Omental fat pad (tissue), 4 donors: ENCODE results near the gene F8. TPM values are rescaled to one million over a fixed set of nuclear protein-coding genes. Genes with fewer than 3 reads are reported as not detected.
"Not testable (repeated sequence)": the region's sequence is repeated elsewhere in the genome, so short reads cannot be mapped to it uniquely, and the experiment has no call there.

Source experiments
- ATAC-seq: fragments of 150-250 bp; one replicate; pipeline ENCODE4 v1.9.1; 2016; ENCODE audit warnings: mild to moderate bottlenecking, moderate library complexity; ENCODE audit not compliant: low FRiP score
- DNase-seq: peaks from one replicate; pipeline ENCODE4 v3.0.0-alpha.2; 2019; ENCODE audit warnings: low spot score
- CTCF ChIP-seq, 3 donors: fragments of 450-650 bp; IDR thresholded peaks; one replicate each; pipeline ENCODE4 v1.5.1; 2016 to 2017; ENCODE audit warnings: antibody characterized with exemption in 3 of 3, mild to moderate bottlenecking in 3 of 3, moderate library complexity in 2 of 3
- total RNA-seq, 4 donors: library from RNA; depleted of rRNA; stranded (reverse); fragments of >200 nt; gene quantifications; one replicate each; pipeline ENCODE4 v1.1.0, GENCODE V29; 2016

Gene F8
- total RNA-seq, 4 donors from 2014 or later, result 18.2 to 184 (median 26.2) TPM

- no peak for TF ChIP-seq CTCF (IDR thresholded peaks at IDR 0.05)
- DNase-seq (no peak), ATAC-seq (no peak)
Observed at GRCh38 chrX:155023907-155024833, 1.6 kb upstream of the F8 start.

- no peak for DNase-seq
- ATAC-seq, result no peak
- no peak for TF ChIP-seq CTCF (IDR thresholded peaks at IDR 0.05)
Observed at GRCh38 chrX:155020591-155020990, 1.9 kb downstream of the F8 start.

- no peak for TF ChIP-seq CTCF (IDR thresholded peaks at IDR 0.05)
- ATAC-seq (no peak), DNase-seq (no peak)
Observed at GRCh38 chrX:155009994-155010472, 12.5 kb downstream of the F8 start.

GRCh38 chrX:155008578-155008977 is 13.9 kb downstream of the F8 start:
- DNase-seq, ATAC-seq: not testable (repeated sequence)

- not testable (repeated sequence) for ATAC-seq, DNase-seq
Observed at GRCh38 chrX:155006913-155007671, 15.4 kb downstream of the F8 start.

GRCh38 chrX:155006379-155006778 is 16.1 kb downstream of the F8 start:
- not testable (repeated sequence) for ATAC-seq, DNase-seq

GRCh38 chrX:155005190-155005589 is 17.3 kb downstream of the F8 start:
- no peak for TF ChIP-seq CTCF (IDR thresholded peaks at IDR 0.05)
- ATAC-seq (no peak), DNase-seq (no peak)

- no peak for TF ChIP-seq CTCF (IDR thresholded peaks at IDR 0.05)
- ATAC-seq, result no peak
- no peak for DNase-seq
Observed at GRCh38 chrX:155001873-155002272, 20.6 kb downstream of the F8 start.
